NCI-H524 treated with DMSO at 0.1 percent for 48 hours (cell line): ENCODE data around the gene ZSWIM1.
A peak's percentile ranks its signal among the peaks of the same experiment; 100 is the strongest.

Experiments used
- DNase-seq: peaks from one replicate; lab custom pipeline; 2025; lab: John Stamatoyannopoulos, UW

Gene ZSWIM1

DNA sequence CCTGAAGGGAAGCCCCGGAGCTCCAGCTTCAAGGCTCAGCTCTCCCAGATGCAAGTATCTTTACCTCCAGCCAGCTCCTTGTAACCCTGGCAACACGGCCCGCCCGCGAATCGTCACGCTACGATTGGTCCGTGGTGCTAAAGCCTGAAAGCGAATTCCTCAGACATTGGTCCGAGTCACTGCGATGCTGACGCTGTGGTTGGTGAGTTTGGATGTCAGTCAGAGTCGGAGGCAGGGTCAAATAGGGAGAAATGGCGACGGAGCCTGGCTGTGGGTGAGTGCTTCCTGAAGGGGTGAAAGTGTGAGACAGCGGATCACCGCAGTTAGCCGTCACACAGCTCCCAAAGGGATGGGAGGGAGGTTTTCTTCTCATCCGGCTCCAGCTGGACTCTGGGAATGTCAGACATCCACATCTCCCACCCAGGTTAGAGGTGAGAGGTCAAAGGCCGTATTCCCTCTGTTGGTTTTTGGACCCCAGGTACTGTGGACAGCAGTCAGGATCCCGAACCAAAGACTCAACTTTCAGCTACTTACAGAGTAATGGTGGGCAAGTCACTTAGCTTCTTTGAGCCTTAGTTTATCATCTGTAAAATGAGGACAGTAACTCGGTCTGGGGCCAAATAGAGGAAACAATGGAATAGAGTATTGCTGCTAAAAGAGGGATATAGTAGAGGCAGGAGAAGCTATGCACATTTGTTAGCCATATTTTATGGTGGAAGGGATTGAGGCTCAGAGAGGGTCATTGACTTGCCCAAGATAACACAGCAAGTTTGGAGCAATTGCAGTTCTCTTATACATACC lies at the start of gene ZSWIM1:
Gene ZSWIM1 (plus strand): TSS at position 240 of the 801 bp plus-strand sequence. CDS start 1,366 bp downstream, outside the sequence.
- peak; percentile 89 for DNase-seq

DNA sequence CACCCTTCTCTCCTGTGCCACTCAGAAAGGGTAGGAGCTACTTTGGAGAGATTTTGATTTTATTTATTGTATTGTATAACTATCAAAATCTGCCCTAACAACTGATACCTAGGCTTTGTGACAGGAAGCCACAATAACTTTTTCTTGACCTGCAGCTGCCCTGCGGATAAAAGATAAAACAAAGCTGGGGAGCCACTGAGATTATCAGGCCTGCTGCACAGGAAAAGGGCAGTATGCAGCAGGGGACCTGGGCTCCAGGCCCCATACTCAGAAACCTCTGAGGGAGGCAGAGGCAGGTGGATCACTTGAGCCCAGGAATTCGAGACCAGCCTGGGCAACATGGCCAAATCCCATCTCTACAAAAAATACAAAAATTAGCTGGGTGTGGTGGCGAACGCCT lies 48.4 kb upstream of the ZSWIM1 start:
- no peak for DNase-seq

DNA sequence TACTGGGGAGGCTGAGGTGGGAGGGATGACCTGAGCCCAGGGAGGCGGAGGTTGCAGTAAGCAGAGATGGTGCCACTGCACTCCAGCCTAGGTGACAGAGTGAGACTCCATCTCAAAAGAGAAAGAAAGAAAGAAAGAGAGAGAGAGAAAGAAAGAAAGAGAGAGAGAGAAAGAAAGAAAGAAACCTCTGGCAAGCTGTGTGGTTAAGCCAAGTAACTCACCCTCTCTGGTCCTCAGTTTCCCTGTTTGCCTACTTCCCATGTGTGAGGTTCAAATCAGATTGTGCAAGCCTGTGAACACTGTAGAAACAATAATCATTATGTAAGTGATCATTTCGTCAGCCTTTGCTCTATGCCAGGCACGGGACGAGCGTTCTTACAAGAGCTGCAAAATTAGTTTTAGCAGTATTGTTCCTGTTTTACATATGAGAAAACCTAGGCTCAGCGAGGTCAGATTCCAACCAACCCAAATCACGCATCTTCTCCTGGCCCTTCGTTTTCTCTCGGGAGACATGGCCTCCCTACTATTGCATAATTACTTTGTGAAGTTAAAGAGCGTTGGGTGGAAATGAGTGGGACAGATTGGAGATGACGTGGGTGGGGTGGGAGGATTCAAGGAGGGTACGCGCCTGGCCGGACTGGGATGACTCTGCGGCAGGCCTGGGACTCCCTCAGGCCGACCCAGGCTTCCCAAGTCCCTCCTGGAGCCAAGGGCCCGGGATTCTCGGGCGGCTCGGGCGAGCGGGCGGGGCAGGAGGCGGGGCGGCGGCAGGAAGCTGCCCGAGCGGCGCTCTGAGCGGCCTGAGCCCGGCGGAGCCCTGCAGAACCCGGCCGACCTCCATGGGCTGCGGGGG lies 47.8 kb upstream of the ZSWIM1 start, which contains the start of gene SNX21:
Gene SNX21 (plus strand): TSS at position 770 of the 853 bp plus-strand sequence. CDS start 121 bp downstream, outside the sequence.
- no peak for DNase-seq

DNA sequence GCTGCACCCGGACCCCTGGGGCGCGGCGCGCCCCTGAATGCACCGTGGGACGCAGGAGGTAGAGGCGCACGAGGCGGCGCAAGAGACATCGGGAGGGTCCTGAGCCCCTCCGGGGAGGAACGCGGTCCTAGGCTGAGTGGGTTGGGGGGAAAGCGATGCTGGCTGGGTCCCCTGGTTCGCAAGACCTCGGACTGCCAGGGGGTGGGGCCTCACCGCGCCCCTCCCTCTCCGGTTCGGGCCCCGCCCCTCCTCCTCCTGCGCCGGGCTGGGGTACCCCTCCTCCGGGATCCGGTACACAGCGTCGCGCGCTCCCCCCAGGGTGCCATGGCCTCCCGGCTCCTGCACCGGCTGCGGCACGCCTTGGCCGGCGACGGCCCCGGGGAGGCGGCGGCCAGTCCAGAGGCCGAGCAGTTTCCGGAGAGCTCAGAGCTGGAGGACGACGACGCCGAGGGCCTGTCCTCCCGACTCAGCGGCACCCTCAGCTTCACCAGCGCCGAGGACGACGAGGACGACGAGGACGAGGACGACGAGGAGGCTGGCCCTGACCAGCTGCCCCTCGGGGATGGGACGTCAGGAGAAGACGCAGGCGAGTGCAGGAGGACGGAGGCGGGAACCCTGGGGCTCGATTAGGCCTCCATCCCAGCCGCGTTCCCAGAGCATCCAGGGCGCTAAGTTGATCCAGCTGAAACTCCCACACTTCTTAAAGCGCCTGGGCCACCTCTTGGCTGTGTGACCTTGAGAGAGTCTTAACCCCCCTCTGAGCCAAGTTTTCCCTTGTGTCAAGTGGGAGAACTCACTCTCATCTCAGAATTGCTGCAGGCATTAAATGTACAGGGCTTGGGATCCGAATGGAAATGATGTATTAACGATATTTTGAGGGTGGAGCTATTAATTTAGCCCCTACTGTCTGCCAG lies 46.9 kb upstream of the ZSWIM1 start:
- DNase-seq, result no peak

DNA sequence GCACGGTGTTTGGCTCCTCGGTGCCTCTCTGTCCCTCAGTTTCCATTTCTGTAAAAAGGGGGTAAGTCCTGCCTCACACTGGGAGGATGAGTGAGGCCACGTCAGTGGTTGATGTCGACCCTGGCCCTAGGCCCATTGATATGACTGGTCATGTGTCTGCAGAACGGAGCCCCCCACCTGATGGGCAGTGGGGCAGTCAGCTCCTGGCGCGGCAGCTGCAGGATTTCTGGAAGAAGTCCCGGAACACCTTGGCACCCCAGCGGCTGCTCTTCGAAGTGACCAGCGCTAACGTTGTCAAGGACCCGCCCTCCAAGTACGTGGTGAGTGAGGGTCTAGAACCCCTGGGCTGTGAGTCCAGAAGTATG lies 46.2 kb upstream of the ZSWIM1 start:
- DNase-seq, result no peak

DNA sequence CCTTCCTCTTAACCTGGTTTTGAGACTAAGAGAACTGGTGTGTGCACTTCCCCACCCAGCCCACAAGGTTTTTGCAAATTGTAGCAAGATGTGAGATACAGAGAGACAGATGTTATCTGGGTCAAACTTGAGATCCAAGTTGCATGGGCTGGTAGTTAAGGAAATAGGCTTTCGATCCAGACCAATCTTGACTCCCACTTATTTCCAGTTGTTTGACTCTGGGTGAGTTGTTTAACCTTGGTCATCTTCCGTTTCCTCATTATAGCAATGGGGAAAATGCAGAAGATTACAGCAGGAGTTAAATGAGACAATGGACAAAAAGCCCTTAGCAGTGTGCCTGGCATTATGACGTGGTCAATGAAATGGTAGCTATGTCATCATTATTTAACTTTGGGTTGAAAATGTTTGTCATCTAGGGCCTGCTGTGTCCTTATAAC lies 45.7 kb upstream of the ZSWIM1 start:
- no peak for DNase-seq

DNA sequence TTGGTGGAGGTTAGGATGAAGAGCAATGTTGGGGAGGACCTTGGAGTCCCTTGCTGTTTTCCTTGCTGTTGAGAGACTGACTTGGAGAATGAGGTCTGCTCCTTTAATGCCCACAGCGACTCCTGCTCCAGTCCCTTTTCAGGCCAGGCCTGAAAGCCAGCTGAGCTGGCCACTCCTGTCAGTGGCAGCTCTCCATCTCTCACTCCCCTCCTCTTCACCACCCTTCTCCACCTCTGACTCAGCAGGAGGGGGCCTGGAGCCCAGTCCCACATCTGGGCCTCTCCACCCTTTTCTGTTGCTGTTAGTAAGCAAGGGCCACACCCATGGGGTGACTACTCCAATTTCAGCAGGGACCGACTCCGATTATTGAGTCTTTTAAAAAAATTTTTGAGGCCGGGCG lies 45.2 kb upstream of the ZSWIM1 start:
- DNase-seq, result no peak

DNA sequence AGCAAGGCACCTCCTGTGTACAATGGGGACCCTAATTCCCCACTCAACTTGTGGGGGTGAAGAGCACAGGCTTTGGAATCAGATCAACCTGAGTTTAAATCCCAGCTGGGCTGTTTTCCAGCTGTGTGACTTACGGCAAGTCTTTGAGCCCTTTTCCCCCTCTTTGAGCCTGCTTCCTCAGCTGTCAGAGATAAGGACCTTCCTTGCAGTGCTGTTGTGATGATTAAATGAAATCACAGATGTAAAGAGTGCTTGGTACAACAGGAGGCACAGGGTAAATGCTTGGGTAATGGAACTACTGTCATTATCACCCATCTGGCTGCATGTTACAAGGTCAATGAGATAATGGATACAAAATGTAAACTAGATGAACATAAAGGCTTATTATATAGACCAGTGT lies 44.2 kb upstream of the ZSWIM1 start:
- peak; percentile 73 for DNase-seq

DNA sequence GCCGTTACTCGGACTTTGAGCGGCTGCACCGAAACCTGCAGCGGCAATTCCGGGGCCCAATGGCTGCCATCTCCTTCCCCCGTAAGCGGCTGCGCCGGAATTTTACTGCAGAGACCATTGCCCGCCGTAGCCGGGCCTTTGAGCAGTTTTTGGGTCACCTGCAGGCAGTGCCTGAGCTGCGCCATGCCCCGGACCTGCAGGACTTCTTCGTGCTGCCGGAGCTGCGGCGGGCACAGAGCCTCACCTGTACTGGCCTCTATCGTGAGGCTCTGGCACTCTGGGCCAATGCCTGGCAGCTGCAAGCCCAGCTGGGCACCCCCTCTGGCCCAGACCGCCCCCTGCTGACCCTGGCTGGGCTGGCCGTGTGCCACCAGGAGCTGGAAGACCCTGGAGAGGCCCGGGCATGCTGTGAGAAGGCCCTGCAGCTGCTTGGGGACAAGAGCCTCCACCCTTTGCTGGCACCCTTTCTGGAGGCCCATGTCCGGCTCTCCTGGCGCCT lies 40.3 kb upstream of the ZSWIM1 start:
- DNase-seq, result no peak

DNA sequence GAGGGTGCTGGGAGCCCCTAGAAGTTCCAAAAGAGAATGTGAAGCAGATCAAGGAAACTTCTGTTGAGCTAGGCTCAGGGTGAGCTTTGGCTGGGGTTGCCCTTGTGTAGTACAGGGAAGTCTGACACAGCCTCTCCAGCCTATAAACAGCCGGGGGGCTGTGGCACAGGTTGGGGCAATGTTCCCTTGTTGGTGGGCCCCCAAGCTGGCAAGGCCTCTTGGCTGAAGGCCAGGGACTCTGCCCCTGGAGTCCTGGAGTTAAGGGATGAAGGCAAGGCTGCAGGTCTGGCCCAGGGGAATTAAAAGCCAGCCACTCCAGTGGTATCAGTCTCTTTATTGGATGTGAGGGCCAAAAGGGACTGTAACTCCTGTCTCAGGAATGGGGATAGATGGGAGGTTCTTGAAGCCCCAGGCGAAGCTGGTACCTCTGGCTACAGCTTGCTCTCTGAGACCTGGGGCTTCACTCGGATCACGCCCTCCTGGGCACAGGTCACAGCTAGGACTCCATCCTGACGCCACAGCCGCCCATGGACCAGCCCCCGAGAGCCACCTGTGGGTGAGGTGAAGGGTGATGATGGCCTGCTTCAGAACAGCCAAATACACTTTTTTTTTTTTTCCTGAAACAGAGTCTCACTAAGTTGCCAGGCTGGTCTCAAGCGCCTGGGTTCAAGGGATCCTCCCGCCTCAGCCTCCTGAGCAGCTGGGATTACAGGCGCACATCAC lies 39.5 kb upstream of the ZSWIM1 start:
- DNase-seq, result no peak

DNA sequence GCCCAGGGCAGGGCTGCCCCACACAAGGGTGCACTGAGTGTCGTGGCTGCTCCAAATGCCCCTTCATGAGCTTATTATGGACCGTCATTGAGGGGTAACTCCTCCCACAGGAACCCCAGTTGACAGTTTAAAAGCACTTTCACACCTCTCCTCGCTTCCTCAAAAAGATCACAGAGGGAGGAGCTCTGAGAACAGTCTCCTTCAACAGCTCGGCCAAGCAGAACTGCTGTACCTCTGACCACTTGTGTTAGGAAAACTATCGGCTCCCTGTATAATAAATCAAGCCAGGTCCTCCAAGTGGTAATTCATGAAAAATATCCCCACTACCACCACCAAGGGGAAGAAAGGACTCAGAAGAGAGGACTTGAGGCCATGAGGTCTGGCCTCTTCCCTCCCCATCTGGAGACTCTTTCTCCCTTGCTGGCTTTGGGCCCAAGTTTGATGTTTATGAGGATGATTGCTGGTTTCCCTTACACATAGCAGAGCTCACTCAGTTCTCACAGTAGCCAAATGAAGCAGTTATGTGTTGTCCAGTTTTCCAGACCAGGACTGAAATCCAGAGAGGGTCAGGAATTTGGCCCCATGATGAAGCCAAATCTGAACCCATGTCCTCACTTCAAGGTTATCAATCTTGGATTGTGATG lies 38.7 kb upstream of the ZSWIM1 start:
- DNase-seq, result no peak

DNA sequence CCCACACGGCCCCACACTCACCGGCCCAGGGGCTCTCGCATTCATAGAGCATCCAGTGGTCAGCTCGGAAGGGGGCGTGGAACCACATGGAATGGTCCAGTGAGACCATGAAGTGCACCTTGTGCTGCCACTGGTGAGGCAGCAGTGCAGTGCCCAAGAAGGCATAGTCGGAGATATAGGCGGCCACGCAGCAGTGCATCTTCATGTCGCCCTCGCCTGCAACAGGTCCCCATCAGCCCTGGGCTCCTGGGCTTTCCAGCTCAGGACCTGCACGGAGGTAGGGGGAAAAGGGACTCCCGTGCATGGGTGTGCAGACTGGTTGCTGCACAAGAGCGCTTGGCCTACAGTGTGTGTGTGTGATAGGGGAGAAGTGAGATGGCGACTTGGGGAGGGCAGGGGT lies 37.5 kb upstream of the ZSWIM1 start:
- DNase-seq, result no peak

DNA sequence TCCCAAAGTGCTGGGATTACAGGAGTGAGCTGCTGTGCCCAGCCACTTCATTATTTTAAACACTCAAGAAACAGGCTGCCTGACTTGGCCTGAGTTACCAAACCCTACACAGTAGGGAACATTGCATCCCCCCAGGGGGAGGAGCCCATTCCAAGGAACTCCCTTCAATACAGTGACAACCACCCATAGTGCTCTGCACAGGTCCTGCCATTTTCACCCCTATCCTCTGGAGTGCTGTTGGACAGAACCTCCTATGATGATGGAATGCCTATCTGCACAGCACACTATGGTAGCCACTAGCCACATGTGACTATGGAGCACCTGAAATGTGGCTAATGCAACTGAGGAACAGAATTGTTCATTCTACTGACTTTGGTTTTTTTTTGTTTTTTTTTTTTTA lies 35.6 kb upstream of the ZSWIM1 start:
- DNase-seq, result no peak

DNA sequence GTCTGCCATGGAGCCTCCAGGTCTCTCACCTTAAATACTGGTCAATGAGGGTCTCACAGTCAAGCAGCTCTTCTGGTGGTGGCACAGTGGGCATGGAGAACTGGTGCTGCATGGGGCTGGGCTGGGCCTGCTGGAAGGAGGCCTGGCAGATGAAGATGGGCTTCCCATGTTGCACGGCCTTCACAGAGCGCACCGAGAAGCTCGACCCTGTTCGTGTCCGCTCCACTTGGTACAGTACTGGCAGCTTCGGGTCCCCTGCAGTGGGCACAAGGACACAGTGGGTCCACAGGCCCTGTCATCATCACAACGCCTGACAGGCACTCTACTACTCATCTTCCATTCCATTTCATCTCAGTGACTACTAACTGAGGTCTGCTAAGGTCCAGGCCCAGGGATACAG lies 32.6 kb upstream of the ZSWIM1 start:
- DNase-seq, result no peak

DNA sequence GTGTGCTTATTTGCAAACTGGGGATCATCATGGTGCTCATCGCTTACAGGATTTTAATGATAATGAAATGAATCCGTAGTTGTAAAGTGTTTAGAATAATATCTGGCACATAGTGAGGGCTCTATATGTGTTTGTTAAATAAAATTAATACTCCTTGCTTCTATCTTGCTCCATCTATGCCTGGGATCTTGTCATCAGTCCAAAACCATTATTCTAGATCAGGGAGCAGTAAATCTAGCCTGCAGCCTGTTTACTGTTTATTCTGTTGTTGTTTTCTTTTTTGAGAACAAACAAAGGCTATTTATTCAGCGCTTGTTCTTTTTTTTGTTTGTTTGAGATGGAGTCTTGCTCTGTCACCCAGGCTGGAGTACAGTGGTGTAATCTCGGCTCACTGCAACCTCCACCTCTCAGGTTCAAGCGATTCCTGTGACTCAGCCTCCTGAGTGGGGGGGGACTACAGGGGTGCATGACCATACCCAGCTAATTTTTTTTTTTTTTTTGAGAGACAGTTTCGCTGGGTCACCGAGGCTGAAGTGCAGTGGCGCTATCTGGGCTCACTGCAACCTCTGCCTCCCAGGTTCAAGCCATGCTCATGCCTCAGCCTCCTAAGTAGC lies 32.0 kb upstream of the ZSWIM1 start:
- DNase-seq, result no peak

DNA sequence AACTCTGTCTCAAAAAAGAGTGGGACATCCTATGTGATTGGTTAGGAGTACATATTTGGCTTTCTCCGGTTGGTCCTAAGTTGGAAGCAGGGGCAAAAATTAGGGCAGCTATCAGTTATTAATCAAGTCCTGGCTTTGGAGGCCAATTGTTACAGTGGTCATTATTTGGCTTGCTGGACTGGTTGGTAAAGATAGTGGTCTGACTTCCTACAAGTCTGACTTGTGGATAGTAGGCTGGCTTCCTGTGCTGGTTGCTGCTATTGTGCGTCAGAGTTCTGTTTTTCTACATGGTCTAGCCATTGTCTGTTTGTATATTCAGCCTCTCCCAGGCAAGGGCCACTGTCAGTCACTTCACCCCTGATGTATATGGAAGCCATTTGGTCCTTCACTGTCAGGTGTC lies 30.8 kb upstream of the ZSWIM1 start:
- no peak for DNase-seq

DNA sequence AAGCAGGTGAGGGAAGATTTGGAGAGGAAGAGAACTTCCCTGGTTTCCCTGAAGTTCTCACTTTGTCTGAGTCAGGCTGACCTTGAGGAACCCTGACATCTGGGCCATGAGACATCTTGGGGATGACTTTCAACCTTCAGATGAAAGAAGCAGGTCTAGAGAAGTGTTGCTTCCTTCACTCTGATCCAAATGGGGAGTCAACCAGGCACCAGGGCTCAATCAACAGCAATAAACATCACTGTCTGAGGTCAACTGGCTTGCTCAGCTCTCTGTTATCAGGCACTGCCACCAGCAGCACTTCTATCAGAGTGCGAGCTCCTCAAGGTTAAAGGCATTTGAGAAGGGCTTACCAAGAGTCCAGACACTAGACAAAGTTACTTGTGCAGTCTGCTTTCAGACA lies 30.1 kb upstream of the ZSWIM1 start:
- DNase-seq, result no peak

DNA sequence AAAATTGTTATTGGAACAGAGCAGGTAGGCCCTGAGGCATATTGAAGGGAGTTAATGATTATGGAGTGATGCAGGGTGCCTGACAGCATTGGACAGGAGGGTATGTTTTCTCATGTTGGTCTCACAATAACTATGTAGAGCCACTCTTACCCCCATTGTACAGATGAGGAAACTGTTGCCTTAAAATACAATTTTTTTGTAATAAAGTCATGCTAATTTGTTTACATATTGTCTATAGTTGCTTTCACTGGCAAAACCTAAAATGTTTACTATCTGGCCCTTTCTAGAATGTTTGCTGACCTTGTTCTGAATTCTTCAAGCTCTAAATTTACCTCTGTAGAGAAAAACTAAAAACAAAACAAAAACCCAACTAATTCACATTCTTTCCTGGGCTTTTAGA lies 29.5 kb upstream of the ZSWIM1 start:
- DNase-seq, result no peak

DNA sequence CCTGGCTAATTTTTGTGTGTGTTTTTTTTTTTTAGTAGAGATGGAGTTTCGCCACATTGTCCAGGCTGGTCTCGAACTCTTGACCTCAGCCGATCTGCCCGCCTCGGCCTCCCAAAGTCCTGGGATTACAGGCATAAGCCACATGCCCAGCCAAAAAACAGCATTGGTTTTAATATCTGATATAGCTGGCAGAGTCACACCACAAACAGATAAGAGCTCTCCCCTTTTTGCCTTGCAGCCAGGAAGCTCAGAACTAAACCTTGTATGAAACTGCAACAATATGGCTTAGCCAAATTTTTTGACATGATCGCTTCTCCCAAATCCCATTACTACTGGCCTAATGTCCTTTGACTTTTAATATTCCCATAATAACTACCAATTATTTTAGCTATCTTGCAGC lies 28.7 kb upstream of the ZSWIM1 start:
- DNase-seq, result no peak

DNA sequence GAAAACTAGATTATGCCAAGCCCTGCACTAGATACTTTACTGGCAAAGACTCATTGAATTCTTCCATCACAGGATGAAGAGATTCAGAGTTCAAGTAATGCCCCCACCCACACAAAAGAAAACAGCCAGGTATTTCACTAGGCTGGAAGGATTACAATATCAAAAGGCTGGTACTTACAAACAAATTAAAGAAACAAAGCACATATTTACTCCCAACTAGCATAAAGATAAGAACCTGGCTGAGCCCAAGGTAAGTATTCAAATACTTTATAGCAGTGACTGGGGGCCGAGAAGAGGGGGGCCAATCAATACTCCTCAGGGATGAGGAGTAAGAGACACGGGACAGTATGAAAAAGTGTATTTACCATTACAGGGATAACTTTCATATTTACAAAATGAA lies 27.5 kb upstream of the ZSWIM1 start:
- DNase-seq, result no peak
